ENCODE data around the gene TBL1X.

The TBL1X gene

GRCh38 chrX:9593756-9594155, 128.9 kb downstream of the TBL1X start:
- no peak for DNase-seq

- DNase-seq = no peak
Observed at GRCh38 chrX:9595174-9595573, 130.3 kb downstream of the TBL1X start.

GRCh38 chrX:9596837-9597236, 132.0 kb downstream of the TBL1X start:
- DNase-seq = no peak

GRCh38 chrX:9597361-9598035, 132.6 kb downstream of the TBL1X start:
- DNase-seq = no peak

GRCh38 chrX:9598344-9598743, 133.5 kb downstream of the TBL1X start:
- no peak for DNase-seq

- DNase-seq = no peak
Observed at GRCh38 chrX:9604111-9604907, 139.5 kb downstream of the TBL1X start.

- no peak for DNase-seq
Observed at GRCh38 chrX:9604908-9605306, 140.0 kb downstream of the TBL1X start.

- DNase-seq = no peak
Observed at GRCh38 chrX:9605484-9605883, 140.6 kb downstream of the TBL1X start.

GRCh38 chrX:9606971-9607370, 142.1 kb downstream of the TBL1X start:
- DNase-seq = no peak

- DNase-seq = peak; percentile 14
Observed at GRCh38 chrX:9609499-9609898, 144.6 kb downstream of the TBL1X start.

- no peak for DNase-seq
Observed at GRCh38 chrX:9609987-9610386, 145.1 kb downstream of the TBL1X start.

- DNase-seq = no peak
Observed at GRCh38 chrX:9610771-9611392, 146.0 kb downstream of the TBL1X start.

- peak; percentile 48 for DNase-seq
Observed at GRCh38 chrX:9611436-9612145, 146.7 kb downstream of the TBL1X start.

GRCh38 chrX:9612146-9612505, 147.3 kb downstream of the TBL1X start:
- no peak for DNase-seq

GRCh38 chrX:9614016-9614415, 149.2 kb downstream of the TBL1X start:
- no peak for DNase-seq

- DNase-seq = no peak
Observed at GRCh38 chrX:9619133-9619532, 154.3 kb downstream of the TBL1X start.

GRCh38 chrX:9619581-9619980, 154.7 kb downstream of the TBL1X start:
- no peak for DNase-seq

GRCh38 chrX:9622128-9622527, 157.3 kb downstream of the TBL1X start:
- no peak for DNase-seq

- DNase-seq = no peak
Observed at GRCh38 chrX:9626379-9626778, 161.5 kb downstream of the TBL1X start.

- no peak for DNase-seq
Observed at GRCh38 chrX:9627922-9628321, 163.1 kb downstream of the TBL1X start.

- DNase-seq = no peak
Observed at GRCh38 chrX:9628779-9629493, 164.1 kb downstream of the TBL1X start.

- DNase-seq = no peak
Observed at GRCh38 chrX:9634551-9634950, 169.7 kb downstream of the TBL1X start.

- no peak for DNase-seq
Observed at GRCh38 chrX:9635368-9635767, 170.5 kb downstream of the TBL1X start.
